Stimulated activated CD4-positive, alpha-beta T cell treated with anti-CD3 and anti-CD28 coated beads, TNF-alpha, amount 100 ng/mL, for 1 hour (primary cell): Measurements from ENCODE around the gene CCDC66.
"Not testable (repeated sequence)": the region's sequence is repeated elsewhere in the genome, so short reads cannot be mapped to it uniquely, and the experiment has no call there.

Source experiments
- DNase-seq, 3 donors: peaks; one replicate each; pipeline ENCODE4 v3.0.0-alpha.2; 2020; ENCODE audit warnings: low read depth in 3 of 3, low spot score in 1 of 3

CCDC66 gene

DNA sequence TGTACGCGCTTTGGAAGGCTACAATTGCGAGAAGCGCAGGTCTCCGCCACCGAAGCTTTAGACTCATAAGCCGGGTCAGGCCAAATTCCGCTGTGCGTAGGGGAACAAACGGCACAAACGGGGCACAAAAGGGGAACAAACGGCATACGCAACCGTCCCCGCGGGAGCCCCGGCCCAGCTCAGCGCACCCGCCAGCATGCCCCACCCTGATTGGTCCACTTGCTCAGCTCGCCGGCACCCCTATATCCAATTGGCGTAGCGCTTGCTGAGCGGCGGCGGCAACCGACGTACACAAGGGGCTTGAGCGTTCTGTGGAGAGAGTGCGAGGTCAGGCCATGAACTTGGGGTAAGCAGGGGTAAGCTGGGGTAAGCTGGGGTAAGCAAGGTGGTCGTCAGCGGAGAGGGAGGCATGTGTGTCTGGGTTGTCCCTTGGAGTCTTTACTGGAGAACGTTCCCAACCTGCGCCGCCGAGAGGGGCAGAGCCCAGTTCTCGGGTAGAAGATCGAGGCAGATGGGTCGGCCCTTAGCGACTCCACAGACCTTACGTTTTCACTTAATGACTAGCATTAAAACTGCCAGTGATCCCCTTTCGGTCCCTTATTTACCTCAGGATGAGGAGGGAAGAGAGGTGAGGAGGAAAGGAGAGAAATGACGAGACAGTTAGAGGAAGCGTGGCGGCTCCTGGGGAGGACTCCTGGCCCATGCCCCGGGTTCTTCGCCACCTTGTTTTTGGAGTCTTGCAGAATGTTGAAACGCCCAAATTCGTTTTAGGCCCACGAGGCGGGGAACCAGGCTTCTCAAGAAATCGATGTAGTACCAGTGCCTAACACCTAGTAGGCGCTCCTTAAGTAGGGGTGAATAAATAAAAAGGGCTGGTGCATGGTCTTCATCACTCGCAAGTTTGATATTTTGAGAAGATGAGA, at the start of gene CCDC66:
CCDC66 (plus strand) TSS at position 268 of the 923 bp plus-strand sequence; CDS start at position 336, 68 bp downstream.
- DNase-seq = peak; percentile 85 to 89 (median 87)

DNA sequence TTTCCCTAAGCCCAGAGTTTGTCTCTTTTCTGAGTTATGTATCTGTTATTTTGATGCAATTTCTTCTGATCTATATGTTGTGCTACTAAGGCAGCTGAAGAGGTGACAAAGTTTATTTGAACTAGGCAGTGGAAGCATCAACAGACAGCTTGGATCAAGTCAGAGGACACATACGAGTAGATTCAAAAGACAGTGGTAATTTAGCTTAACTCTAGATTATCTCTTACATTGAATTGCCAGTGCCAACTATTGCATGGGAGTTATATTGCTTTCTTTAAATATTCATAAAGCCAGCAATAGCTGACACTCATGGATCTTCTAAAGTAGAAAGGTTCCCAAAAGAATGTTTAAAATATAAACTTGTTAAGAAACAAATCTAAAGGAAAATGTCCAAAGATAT, 37.3 kb upstream of the CCDC66 start:
- DNase-seq = no peak

DNA sequence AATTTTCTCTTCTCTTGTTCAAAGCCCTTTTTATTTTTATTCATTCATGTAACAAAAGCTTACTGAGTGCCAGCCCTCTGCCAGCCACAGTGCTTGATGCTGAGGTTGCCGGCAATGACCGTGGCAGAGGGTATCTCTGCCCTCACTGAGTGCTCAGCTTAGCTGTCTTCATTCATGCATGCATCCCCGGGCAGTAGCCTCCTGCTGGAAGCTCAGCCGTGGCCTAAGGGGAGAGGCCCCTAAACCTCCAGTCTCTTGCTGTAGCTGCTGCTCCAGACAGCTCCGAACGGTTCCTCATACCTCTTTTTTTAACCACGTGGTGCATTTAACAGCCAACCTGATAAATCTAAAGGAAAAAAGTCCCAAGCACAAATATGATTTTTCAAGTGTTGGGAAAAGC, 34.6 kb upstream of the CCDC66 start:
- no peak for DNase-seq

DNA sequence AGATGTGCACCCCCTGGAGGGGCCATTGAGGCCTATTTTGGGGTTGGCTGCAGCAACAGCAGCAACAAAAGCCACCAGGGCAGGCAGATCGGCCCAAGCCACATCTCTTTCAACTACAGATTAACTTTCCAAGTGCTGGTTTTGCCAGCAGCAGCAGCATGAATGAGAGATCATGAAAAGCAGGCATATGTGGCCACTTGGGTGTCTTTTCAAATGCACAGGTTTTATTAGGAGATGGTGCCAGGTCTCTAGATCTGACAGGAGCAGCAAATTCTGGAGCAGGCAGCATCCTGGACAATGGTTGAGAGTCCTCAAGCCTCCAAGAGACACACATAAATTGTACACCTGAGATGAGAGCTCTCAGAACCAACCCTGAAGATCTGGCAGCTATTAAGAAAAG, 31.7 kb upstream of the CCDC66 start:
- DNase-seq = no peak

DNA sequence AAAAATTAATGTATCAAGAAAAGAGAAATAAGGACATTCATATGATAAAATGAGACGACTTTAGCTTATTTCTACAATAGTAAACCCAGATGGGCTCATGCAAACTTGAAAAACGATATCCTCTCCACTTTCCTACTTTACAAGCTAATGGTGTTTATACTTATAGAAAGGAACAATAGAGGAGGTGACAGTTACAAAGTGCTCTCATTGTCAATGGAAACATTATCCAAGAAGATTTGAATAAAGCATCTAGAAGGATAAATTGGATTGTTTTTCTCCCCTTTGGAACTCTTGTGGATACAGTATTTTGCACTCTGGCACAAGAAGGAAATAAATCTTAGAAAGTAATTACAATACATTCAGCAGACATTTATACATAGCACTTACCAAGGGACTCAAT, 20.2 kb upstream of the CCDC66 start:
- no peak for DNase-seq

DNA sequence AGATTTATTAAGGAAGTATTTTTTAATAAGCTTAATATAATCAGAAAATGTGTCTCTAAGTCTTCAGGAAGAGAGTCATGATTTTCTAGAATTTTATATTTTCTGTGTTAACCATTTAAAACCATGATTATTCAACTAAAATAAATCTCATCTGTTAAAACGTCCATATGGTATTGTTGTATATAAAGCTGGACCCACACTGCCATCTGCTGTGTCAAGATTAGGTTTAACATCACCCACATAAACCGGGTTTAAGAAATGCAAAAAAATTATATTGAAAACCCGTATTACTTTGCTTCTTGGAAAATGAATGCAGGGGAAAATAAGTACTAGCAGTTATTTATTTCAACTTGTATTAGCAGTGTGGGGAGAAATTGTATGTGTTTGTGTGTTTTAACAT, 9.5 kb upstream of the CCDC66 start:
- no peak for DNase-seq

DNA sequence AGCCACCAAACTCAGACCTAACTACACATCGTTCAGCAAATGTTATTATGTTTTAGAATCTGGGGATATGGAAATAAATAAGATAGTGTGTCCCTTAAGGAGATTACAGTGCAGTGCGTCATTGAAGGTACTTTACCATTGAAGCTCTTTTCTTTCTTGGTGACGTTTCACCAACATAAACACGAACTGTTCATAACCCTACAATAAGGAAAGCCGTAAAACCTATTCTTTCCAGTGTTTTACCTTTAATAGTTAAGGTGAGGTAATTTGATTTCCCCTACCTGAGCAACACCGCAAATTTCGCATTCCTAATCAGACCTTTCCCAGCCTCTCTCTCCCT, 826 bp downstream of the CCDC66 start:
- DNase-seq = no peak

DNA sequence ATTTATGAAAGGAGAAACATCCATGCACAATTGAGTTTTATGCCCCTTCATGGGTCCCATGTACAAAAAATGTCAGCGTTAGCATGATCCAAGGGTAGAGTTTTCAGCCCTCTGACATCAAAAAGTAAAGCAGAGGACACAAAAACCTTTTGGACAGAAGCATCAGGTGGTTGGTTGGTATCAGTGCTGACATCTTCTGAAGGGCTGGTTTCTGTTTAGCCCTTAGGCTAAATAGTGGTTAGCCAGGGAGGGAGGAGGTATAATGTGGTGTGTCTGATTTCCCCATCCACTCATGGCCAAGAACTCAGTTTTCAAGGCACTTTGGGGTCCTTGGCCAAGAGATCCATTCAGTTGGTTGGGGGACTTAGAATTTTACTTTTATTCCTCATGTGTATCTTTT, 16.5 kb downstream of the CCDC66 start:
- no peak for DNase-seq

DNA sequence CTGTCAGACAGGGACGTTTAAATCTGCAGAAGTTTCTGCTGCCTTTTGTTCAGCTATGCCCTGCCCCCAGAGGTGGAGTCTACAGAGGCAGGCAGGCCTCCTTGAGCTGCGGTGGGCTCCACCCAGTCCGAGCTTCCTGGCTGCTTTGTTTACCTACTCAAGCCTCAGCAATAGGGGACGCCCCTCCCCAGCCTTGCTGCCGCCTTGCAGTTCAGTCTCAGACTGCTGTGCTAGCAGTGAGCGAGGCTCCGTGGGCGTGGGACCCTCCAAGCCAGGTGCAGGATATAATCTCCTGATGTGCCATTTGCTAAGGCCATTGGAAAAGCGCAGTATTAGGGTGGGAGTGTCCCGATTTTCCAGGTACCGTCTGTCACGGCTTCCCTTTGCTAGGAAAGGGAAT, 25.0 kb downstream of the CCDC66 start:
- not testable (repeated sequence) for DNase-seq

DNA sequence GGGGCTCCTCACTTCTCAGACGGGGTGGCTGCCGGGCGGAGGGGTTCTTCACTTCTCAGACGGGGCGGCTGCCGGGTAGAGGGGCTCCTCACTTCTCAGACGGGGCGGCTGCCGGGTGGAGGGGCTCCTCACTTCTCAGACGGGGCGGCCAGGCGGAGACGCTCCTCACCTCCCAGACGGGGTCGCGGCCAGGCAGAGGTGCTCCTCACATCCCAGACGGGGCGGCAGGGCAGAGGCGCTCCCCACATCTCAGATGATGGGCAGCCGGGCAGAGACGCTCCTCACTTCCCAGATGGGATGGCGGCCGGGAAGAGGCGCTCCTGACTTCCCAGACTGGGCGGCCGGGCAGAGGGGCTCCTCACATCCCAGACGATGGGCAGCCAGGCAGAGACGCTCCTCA, 27.3 kb downstream of the CCDC66 start:
- not testable (repeated sequence) for DNase-seq

DNA sequence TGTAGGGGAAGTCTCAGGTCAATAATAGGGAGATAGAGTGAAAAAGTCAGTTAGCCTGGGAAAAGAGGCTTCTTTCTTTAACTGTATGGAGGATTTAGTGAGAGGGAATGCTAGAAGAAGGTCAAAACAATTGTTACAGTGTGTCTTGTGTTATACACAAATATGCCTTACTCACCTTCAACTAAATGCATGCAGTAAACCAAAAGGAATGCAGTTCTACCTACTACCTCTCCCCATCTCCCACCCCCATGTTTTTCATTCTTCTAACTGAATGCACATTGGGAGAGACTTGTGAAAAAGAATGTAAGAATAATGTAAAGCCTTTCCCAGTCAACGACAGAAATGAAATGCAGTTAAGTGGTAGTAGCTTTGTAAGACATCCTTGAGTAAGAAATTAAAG, 33.8 kb downstream of the CCDC66 start:
- DNase-seq = no peak

DNA sequence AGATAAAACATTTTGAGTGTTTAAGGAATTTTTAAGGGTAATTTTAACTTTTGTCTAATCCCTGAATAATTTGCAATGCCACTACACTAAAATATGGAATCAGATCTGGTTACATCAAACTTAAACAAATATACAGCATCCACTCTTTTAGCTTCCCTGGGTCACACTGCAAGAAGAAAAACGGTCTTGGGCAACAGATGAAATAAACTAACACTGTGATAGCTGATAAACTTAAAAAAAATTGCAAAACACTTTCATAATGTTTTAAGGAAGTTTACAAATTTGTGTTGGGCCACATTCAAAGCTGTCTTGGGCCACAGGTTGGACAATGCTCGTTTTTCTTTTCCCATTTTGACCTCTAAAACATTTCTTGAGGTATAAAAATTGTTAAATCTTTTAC, 34.3 kb downstream of the CCDC66 start:
- DNase-seq = no peak

DNA sequence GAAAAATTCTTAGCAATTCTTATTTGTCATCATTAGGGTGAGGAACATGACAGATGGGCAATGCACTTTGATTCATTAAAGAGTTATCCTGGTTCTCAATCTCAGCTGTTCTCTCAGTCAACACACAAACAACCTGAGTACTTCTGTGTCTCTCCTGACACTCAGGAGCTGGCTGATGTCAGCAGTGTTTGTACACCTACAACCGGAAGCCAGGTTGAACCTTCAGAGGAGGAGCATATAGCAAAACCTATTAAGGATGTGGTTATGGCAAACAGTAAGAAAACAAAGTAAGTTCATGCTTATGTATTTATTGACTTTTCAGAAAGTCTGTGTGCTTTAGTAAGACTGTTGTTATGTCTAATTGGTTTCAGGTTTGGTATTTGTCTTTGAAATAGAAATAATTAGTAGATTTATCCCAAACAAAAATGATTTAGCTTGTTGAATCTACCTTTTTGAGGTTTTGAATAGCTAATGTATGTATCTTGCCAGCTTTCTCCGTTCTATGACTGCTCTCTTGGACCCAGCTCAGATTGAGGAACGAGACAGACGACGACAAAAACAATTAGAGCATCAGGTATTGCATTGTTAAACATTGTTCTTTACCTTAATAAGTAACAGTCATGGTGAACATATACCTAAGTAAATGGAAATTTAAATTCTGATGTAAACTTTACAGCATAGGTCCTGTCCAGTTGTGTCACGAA, 36.6 kb downstream of the CCDC66 start:
- DNase-seq = peak in 2 of 3 donors; percentile 13 to 29

DNA sequence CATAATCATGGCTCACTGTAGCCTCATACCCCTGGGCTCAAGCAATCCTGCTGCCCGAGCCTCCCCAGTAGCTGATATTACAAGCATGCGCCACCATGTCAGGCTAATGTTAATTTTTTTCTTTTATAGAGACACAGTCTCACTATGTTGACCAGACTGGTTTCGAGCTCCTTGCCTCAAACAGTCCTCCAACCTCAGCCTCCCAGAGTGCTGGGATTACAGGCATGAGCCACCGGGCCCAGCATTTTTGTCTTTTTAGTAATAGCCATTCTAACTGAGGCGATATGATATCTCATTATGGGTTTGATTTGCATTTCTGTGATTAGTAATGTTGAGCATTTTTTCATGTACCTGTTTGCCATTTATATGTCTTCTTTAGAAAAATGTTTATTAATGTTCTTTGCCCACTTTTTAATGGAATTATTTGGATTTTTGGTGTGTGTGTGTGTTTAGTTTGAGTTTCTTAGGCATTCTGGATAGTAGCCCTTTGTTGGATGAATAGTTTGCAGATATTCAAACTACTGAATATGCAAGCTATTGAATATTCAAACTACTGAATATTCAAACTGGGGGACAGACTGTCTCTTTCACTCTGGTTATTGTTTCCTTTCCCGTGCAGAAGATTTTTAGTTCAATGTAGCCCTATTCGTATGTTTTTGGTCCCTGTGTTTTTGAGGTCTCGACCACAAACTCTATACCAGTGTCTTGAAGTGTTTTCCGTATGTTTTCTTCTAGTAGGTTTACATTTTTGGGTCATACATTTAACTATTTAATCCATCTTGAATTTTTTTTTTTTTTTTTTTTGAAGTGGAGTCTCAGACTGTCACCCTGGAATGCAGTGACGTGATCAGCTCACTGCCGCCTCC, 39.2 kb downstream of the CCDC66 start:
- DNase-seq = no peak

DNA sequence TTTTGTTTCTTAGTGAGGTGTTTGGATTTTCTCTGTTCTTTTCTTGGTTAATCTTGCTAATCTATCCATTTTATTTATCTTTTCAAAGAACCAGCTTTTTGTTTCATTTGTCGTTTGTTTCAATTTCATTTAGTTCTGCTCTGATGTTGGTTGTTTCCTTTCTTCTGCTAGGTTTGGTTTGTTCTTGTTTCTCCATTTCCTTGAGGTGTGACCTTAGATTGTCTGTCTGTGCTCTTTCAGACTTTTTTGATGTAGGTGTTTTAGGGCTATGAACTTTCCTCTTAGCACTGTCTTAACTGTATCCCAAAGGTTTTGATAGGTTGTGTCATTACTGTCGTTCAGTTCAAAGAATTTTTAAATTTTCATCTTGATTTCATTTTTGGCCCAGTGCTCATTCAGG, 51.5 kb downstream of the CCDC66 start:
- not testable (repeated sequence) for DNase-seq

DNA sequence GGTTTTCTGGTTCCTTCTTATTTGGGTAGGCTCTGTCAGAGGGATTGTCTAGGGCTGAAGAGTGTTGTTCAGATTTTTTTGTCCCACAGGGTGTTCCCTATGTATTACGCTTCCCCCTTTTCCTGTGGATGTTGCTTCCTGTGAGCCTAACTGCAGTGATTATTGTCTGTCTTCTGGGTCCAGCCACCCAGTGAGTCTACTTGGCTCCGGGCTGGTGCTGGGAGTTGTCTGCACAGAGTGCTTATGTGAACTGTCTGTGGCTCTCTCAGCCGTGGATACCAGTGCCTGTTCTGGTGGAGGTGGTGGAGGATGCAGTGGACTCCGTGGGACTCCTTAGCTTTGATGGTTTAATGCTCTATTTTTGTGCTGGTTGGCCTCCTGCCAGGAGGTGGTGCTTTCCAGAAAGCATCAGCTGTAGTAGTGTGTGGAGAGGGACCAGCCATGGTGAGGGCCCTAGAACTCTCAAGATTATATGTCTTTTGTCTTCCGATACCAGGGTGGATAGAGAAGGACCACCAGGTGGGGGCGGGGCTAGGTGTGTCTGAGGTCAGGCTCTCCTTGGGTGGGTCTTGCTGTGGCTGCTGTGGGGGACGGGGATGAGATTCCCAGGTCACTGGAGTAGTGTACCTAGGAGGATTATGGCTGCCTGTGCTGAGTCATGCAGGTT, 53.8 kb downstream of the CCDC66 start:
- DNase-seq = no peak

DNA sequence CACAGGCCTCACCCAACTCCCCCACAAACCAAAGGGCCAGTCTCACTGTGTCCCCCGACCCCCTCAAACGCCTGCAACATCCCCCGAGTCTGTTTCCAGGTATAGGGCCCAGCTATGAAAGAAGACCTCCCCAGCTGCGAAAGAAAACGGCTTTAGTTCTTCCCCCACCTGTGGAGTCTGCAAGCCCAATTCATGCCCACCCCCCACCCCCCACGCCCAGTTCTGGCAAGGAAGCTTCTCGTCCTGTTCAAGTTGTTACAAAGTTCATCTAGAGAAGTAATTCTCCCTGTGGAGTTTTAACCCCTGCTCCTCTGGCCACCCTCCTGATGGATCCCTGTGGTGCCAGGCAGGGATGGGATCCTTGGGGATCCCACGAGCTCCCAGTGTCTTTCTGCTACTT, 54.4 kb downstream of the CCDC66 start:
- DNase-seq = no peak

DNA sequence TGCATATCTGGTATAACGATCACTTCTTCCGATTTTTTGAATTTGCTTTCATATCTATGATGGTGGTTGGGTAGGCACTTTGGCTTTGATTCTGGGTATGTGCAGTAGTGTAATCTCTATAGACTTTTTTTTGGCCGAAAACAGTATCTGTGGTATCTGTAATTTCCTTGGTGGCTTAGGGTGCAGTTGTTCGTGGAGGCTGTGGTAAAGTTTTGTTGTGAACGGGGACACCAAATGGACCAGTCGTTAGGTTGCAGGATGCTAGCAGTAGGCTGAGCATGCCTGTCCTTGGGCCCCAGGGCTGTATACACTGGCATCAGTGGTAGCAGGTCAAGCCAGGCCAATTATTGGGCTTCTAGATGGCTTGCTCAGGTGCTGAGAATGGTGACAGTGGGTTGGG, 55.2 kb downstream of the CCDC66 start:
- DNase-seq = no peak

DNA sequence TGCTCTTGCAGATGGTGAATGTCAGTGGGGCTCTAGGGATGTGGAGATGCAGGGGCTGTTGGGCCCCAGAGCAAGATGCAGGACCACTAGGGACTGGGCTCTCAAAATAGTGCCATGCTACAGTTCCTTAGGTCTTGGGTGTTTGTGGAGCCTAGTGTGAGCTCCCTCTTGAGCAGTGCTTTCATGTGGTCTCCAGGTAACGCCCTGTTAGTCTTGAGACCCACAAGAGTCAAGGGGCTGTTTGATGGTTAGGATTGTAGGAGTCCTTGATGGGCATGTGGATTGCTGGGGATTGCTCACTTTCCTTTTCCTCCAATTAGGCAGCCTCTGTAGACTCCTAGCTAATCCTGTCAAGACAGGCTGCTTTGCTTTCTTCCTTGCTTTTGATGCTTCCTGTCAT, 56.0 kb downstream of the CCDC66 start:
- no peak for DNase-seq

DNA sequence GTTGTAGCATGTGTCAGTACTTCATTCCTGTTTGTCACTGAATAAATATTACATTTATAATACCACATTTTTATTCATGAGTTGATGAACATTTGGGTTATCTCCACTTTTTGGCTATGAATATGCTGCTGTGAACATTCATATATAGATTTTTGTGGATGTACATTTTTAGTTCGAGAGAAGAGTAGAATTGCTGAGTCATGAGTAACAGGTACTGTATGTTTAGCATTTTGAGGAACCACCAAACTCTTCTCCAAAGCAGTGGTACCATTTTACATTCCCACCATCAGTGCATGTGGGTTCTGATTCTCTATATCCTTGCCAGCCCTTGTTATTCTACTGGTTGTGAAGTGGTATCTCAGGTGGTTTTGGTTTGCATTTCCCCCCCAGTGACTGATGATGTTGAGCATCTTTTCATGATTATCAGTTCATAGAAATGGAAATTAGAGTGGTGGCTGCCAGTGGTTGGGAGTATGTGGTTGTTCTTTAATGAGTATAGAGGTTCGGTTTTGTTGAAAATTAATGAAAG, 59.6 kb downstream of the CCDC66 start:
- no peak for DNase-seq

DNA sequence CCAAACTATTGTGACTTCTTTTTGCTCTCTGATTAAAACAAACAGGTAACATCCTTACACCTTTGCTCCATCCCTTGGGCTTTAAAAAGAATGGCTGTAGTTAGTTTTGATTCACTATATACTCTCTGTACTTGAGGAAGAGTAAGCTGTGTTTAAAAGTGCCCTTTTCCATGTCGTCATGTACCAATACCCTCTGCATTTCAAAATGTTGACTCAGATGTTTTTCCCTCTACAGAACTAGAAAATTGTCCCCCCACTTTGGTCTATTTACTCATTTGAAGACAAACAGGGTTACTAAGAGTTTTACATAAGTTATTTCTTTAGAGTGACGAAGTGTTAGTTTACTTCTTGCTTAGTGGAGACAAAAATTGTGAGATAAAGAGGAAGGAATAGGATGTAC, 63.4 kb downstream of the CCDC66 start:
- DNase-seq = no peak
